SJCRH30 (cell line): ENCODE results near the gene KLF3. TPM values are rescaled to one million over a fixed set of nuclear protein-coding genes. Genes with fewer than 3 reads are reported as not detected.

Experiments
- DNase-seq, 2 experiments: peaks; one replicate each; pipeline ENCODE4 v3.0.0-alpha.2; 2015 to 2020
- H3K27ac ChIP-seq: fragments of 250-450 bp; sonication (Bioruptor Pico); 2 replicates; pipeline ENCODE4 v1.5.1; 2020; ENCODE audit warnings: mild to moderate bottlenecking, moderate library complexity
- H3K27me3 ChIP-seq: fragments of 250-450 bp; sonication (Bioruptor Pico); 2 replicates; pipeline ENCODE4 v1.5.1; 2020; ENCODE audit warnings: mild to moderate bottlenecking, moderate library complexity
- H3K36me3 ChIP-seq: fragments of 250-450 bp; sonication (Bioruptor Pico); 2 replicates; pipeline ENCODE4 v1.5.1; 2020; ENCODE audit warnings: mild to moderate bottlenecking, moderate library complexity
- H3K4me1 ChIP-seq: fragments of 250-450 bp; sonication (Bioruptor Pico); 2 replicates; pipeline ENCODE4 v1.5.1; 2020; ENCODE audit warnings: mild to moderate bottlenecking, moderate library complexity
- H3K4me3 ChIP-seq: fragments of 250-450 bp; sonication (Bioruptor Pico); 2 replicates; pipeline ENCODE4 v1.5.1; 2020; ENCODE audit warnings: mild to moderate bottlenecking, moderate library complexity
- H3K9me3 ChIP-seq: fragments of 250-450 bp; sonication (Bioruptor Pico); replicated peaks from 2 replicates; pipeline ENCODE4 v1.5.1; 2020; ENCODE audit warnings: mild to moderate bottlenecking, moderate library complexity
- total RNA-seq: library from RNA; depleted of rRNA; stranded (reverse); fragments of >200 nt; shearing (Covaris generic); gene quantifications from 2 replicates; pipeline ENCODE4 v1.2.3, GENCODE V29; 2014; rRNA removed

Gene KLF3
- total RNA-seq, 1 experiment from 2014 or later = 25.9 TPM

DNA sequence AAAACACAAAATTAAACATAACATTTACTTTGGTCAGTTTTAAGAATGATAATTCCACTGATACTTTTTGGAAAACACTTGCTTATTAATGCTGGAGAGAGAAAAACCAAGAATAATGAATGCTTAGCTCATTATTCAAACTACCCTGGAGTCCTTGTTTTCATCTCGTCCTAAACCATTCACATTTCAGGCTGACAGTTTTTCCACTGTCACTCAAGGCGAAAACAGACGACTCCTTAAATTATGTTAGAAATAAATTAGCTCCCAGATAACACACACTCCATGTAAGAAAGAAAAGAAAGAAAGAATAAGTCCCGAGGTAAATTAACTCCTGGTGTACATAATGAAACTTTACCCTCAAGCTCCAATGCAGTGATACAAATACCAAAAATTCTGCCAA, 85.3 kb downstream of the KLF3 start:
- Histone ChIP-seq H3K4me3 (no peak overlapping the region), H3K27me3 (no peaks in the 10 kb centered on the region), H3K9me3 (peaks cover 4% of the 10 kb centered on the region; the same call in 1 of the 2 replicates), H3K27ac (no peak overlapping the region), H3K36me3 (no peaks in the 10 kb centered on the region), H3K4me1 (peaks cover 11% of the 10 kb centered on the region)
- DNase-seq = no peak

Other genes with a start within 250 kb of the KLF3 start
- not detected in 2 replicates for gene TLR10, start 118.8 kb downstream of the KLF3 start, total RNA-seq
- gene TLR1, start 140.6 kb downstream of the KLF3 start, total RNA-seq = 0.53 and 0.61 TPM in 2 replicates
- gene TLR6, start 192.6 kb downstream of the KLF3 start, total RNA-seq = 0.20 and 0.51 TPM in 2 replicates
- gene FAM114A1, start 203.6 kb downstream of the KLF3 start, total RNA-seq = 53.3 and 55.9 TPM in 2 replicates